HG03175 (cell line): Measurements from ENCODE around the gene RNF208.
"Not testable (repeated sequence)": the region's sequence is repeated elsewhere in the genome, so short reads cannot be mapped to it uniquely, and the experiment has no call there.

Experiments used
- ATAC-seq: cut with Tn5 transposase; IDR thresholded peaks from one replicate; pipeline ENCODE4 v1.9.1; 2021; ENCODE audit warnings: mild to moderate bottlenecking, moderate library complexity; ENCODE audit not compliant: unreplicated experiment

The RNF208 gene

DNA sequence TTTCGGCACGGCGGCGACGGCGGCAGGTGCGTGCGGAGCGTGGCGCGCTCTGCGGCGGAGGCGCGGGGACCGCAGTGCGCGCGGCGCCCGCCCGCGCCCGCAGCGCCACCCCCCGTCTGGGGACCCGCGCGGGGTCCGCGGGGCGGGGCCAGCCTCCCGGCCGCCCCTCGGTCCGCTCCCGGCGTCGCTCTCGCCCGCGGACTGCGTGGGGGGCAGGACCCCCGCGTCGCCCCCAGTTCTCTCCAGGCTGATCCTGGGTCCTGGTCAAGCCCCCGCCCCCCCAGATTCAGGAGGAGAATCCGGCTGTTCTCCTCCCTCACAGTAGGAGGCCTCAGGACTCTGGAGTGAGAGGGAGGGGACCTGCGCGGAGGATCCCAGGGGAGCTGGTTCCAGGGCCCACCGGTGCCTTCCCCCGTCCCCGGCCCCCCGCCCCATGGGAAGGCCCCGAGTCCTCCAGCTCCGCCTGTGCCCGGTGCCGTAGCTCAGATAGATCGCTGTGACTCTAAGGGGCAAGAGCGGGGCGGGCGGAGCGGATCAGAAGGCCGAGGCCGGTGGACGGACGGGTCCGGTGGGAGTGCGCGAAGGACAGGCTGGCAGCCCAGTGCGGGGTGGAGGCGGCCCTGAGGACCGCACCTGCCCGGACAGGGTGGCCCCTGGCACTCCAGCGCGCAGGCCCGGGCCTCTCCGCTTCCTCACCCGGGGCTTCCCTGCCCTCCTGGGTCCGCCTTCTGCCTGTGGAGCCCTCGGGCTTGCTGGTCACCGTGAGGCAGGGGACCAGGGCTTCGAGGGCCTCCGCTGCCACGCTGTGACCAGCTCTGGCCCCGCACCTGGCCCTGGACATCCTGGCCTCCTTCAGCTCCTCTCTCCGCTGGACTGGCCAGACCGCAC is at the start of gene RNF208:
TSS of gene RNF208 (minus strand) at position 51 of the 888 bp plus-strand sequence. CDS start 1,028 bp downstream, outside the sequence.
- ATAC-seq, result peak; percentile 0

GRCh38 chr9:137271696-137272076 is 49.6 kb upstream of the RNF208 start:
- ATAC-seq, result no peak

DNA sequence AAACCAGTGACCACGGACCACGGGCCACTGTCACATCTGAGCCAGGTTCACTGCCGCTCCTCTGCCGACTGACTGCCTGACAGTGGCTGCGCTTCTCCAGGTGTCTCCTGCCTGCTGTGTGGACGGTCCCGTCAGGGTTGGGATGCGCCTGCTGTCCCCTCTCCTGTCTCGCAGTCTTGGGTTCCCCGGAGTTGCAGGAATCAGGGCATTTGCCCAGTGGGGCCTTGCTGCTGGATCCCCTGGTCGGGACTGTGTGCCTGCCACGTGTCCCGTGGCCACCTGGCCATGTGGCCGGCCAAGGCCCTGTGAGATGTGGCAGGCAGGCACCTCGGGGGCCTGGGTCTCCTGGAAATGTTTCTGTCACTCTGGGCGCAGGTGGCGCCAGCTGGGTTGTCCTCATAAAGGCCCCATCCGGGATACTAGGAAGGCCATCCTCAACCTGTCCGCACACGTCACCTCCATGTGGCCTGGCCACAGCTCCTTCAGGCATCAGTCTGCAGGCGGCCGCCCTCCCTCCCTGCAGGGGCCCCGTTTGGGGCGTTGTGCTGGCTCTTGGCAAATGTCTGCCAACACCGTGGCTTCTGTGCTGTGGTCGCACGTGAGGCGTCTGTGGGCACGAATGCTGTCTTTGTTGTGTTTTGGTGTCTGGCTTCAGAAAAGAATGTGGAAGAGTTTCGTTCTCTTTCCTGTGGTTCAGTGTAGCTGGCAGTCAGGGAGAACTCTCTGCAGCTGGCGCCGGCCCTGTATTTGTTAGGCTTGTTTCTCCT is 49.1 kb upstream of the RNF208 start:
- ATAC-seq, result no peak

GRCh38 chr9:137269231-137269772 is 47.3 kb upstream of the RNF208 start:
- no peak for ATAC-seq

DNA sequence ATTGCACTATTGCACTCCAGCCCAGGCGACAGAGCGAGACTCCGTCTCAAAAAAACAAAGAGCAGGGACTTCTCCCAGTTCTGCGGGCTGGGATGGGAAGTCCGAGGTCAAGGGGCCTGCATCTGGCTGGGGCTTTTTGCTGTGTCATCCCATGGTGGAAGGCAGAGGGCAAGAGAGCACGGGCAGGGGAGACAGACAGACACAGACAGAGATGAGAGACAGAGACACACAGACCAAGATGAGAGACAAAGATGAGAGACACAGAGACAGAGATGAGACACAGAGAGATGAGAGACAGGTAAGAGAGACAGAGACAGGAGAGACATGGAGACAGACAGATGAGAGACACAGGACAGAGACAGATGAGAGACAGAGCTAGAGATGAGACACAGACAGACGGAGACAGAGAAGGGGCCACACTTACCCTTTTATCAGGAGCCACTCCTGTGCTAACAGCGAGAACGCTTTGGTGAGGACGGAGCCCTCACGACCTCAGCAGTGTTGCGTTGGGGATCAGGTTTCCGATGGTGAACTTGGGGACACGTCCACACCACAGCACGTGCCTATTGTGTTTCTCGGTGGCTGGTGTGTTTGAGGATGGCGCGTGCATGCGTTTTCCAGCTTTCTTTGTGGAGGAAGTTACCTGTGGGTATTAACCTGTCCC is 46.6 kb upstream of the RNF208 start:
- no peak for ATAC-seq

GRCh38 chr9:137267933-137268355 is 45.9 kb upstream of the RNF208 start:
- ATAC-seq, result peak; percentile 40

DNA sequence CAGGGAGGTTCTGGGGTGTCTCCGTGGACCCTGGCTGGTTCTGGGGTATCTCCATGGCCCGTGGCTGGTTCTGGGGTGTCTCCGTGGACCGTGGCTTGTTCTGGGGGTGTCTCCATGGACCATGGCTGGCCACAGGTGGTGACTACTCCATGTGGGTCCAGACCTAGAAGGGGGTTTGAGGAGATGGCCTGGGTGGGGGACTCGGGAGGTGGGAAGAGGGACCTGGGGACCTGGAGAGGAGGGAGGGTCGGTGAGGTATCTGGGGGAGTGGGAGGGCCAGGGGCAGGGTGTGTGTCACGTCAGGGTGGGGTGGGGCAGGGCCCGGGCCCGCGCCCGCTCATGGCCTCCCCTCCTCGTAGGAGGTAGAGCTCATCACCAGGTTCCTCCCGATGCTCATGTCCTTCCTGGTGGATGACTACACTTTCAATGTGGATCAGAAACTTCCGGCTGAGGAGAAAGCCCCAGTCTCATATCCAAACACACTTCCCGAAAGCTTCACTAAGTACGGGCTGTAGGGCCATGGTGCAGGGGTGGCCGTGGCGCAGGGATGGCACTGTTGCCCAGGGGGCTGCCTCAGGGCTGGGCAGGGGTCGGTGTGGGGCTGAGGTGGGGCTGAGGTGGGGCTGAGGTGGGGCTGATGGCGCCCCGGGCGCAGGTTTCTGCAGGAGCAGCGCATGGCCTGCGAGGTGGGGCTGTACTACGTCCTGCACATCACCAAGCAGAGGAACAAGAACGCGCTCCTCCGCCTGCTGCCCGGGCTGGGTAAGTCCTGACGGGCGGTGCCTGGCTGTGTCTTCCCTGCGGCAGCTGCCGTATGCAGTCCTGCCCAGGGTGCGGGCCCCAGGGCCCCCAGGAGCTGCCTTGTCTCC is 44.8 kb upstream of the RNF208 start:
- ATAC-seq, result no peak

DNA sequence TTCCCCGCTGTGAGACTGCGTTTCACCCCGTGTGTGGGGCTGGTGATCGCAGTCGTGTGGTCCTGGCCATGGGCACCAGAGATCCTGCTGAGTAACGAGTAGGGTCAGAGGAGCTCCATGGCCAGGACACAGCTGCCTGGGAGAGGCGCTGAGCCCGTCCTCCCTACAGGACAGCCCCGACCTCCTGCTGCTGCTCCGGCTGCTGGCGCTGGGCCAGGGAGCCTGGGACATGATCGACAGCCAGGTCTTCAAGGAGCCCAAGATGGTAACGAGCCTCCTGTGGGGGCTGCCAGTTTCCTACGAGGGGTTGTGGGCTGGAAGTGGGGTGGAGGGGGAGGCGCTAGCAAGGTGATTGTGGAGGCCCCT is 44.1 kb upstream of the RNF208 start:
- no peak for ATAC-seq

GRCh38 chr9:137265496-137266161 is 43.6 kb upstream of the RNF208 start:
- ATAC-seq, result no peak

DNA sequence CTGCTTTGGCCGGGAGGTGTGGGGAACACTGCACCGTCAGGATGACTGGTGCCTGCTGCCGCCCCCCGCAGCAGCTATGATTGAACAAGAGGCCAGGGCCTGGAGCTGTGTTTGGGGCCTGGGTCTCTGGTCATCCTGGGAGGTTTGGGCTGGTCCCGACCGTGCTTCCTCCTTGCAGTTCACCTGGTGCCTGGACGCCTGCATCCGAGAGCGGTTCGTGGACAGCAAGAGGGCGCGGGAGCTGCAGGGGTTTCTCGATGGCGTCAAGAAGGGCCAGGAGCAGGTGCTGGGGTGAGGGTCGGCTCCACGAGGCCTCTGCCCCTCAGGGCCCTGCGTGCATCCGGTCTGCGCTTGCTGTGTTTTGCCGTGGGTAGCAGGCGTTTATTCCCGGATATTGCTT is 42.0 kb upstream of the RNF208 start:
- ATAC-seq, result no peak

GRCh38 chr9:137263506-137263905 is 41.5 kb upstream of the RNF208 start:
- ATAC-seq, result no peak

- ATAC-seq, result no peak
These were observed 40.9 kb upstream of the RNF208 start for GRCh38 chr9:137262909-137263285.

DNA sequence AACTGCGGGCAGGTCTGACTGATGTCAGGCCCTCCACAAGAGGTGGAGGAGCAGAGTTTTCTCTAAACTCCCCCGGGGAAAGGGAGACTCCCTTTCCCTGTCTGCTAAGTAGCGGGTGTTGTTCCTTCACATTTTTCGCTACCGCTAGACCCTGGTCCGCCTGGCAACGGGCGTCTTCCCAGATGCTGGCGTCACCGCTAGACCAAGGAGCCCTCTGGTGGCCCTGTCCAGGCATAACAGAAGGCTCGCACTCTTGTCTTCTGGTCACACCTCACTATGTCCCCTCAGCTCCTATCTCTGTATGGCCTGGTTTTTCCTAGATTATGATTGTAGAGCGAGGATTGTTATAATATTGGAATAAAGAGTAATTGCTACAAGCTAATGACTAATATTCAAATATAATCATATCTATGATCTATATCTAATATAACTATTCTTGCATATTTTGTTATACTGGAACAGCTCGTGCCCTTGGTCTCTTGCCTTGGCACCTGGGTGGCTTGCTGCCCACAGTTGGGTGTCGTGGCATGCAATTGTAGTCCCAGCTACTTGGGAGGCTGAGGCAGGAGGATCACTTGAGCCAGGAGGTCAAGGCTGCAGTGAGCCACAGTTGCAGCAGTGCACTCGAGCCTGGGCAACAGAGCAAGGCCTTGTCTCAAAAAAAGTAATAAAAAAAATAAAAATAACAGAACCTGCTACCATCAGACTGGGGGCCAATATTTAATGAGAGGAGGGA is 40.3 kb upstream of the RNF208 start:
- not testable (repeated sequence) for ATAC-seq

DNA sequence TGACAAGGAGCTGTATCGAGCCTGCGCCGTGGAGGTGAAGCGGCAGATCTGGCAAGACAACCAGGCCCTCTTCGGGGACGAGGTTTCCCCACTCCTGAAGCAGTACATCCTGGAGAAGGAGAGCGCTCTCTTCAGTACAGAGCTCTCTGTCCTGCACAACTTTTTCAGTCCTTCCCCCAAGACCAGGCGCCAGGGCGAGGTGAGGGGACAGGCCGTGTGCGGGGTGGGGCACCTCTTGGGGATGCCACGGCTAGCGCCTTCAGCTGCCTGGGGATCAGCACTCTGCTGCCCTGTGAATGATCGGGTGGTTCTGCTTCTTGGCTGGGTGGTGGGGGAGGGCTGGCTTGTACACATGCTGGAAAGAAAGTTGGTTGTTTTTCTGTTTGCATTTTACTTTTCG is 34.8 kb upstream of the RNF208 start:
- no peak for ATAC-seq

GRCh38 chr9:137256362-137256761 is 34.3 kb upstream of the RNF208 start:
- ATAC-seq, result no peak

DNA sequence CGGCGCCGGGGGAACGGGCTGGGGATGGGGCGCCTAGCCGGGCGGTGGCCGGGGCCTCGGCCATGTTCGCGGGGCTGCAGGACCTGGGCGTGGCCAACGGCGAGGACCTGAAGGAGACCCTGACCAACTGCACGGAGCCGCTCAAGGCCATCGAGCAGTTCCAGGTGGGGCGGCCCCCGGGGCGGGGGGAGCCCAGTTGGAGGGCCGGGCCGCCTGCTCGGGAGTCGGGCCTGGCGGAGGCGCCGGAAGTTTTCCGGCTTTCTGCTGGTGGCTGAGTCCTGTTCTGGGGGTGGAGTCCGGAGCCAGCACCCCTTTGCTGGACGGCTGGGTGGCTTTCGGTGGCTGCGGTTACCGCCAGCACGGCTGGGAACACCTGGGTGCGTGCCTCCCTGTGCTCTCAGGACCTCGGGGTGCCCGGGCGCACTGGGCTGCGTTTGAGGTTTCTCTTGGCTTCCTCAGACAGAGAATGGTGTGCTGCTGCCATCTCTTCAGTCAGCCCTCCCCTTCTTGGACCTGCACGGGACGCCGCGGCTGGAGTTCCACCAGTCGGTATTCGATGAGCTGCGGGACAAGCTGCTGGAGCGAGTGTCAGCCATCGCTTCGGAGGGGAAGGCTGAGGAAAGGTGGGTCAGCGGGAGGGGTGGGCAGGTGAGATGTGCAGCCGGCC is 33.5 kb upstream of the RNF208 start:
- ATAC-seq, result peak; percentile 37

DNA sequence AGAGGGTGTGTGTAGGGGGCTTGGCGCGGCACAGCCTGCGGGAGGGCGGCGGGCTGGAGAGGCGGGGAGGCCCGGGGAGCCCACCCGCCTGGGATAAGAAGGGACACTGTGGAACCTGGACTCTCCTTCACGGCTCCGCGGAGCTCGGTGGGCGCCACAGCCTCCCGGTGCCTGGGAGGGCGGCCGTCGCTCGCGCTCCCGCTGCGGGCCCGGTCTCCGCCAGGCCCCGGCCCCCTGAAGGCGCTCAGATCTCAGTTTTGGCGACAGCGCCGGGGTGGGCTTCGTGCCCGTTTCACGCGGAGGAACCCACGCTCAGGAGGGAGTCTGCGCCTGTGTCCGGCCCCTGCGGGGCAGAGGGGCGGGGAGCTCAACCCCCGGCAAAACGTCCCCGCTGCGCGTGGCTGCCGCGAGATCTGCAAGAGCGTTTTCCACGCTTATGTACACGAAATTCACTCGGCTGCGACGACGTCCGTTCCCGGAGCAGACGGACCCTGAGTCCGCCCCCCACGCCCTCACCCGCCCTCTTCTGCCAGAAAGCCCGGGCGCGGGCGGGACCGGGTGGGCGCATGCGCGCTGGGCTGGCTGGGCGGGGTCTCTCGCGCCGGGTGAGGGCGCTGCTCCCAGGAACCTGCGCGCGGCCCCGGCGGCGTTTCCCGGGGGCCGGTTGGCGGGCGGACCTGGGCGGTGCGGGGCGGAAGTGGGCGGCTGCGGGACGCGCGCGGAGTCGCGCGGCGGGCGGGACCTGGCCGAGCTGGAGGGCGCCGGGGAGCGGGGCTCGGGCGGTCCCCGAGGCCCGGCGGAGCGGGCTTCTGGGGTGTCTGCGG is 32.8 kb upstream of the RNF208 start, which contains the start of gene NELFB:
TSS of gene NELFB (plus strand) at position 704 of the 824 bp plus-strand sequence.
- ATAC-seq, result peak; percentile 77
